HG03139 (cell line): ENCODE data around the gene CTRB2.
"Not testable (repeated sequence)": the region's sequence is repeated elsewhere in the genome, so short reads cannot be mapped to it uniquely, and the experiment has no call there.

Experiments
- ATAC-seq: cut with Tn5 transposase; IDR thresholded peaks from one replicate; pipeline ENCODE4 v1.9.1; 2021; ENCODE audit not compliant: unreplicated experiment

CTRB2 gene

DNA sequence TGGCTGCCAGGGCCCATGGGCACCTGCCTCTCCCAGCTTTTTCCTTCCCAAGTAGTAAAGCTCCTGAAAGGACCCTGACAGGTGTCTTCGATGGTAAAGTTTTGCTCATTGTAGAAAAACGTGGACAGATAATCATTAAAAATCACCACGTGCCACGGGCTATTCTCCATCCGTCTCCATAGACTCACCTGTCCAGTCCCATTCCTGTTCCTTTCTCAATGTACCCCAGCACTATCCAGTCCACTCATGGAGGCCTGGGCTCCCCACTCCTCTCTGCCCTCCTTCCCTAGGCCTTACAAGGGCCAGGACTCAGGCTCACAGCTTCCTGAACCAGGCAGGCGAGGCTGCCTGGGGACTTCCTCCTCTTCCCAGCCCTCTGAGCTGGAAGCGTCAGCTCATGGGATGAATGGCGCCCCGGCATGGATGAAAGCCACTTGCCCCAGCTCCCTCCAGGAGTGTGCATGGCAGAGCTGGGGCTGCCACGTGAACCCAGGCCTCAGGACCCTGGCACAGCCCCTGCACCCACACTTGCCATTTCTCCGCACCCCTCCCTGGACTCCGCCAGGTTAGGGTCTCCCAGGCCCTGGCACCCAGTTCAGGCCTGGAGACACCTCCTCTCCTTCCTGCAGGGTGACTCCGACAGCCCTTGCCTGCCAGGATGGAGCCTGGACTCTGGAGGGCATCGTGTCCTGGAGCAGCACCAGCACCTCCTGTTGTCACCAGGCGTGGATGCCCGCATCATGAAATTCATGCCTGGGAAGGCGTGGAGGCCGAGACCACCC lies 20.6 kb upstream of the CTRB2 start:
- no peak for ATAC-seq

GRCh38 chr16:75226550-75227360 lies 19.8 kb upstream of the CTRB2 start:
- ATAC-seq: no peak

GRCh38 chr16:75225678-75226515 lies 18.9 kb upstream of the CTRB2 start:
- ATAC-seq: no peak

GRCh38 chr16:75225092-75225491 lies 18.1 kb upstream of the CTRB2 start:
- no peak for ATAC-seq

DNA sequence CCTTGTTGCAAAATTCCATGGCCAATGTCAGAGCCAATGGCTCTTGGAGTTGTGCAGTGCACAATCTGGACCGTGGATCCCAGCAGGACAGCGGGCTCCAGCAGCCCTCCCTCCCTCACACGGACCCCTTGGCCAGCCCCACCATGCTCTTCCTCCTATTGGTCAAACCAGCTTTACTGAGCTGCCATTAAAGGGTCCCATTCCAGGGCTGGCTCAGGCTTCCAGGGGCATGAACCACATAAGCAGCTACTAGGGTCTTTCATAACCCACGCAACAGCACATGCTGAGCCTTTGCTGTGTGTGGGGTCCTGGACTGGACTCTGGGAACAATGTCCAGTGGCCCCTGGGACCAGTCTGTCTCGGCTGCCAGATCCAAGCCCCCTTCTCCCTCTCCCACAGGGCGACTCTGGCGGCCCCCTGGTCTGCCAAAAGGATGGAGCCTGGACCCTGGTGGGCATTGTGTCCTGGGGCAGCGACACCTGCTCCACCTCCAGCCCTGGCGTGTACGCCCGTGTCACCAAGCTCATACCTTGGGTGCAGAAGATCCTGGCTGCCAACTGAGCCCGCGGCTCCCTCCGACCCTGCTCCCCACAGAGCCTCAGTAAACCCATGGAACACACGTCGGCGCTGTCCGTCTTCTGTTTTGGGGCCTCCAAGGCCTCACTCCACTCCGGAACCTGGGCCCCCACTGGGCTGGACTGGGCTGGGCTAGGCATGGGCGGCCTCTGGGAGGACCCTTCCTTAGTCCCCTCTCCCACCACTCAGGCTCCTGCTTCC lies 17.5 kb upstream of the CTRB2 start:
- no peak for ATAC-seq

- not testable (repeated sequence) for ATAC-seq
These were observed 16.2 kb upstream of the CTRB2 start for GRCh38 chr16:75223129-75223528.

DNA sequence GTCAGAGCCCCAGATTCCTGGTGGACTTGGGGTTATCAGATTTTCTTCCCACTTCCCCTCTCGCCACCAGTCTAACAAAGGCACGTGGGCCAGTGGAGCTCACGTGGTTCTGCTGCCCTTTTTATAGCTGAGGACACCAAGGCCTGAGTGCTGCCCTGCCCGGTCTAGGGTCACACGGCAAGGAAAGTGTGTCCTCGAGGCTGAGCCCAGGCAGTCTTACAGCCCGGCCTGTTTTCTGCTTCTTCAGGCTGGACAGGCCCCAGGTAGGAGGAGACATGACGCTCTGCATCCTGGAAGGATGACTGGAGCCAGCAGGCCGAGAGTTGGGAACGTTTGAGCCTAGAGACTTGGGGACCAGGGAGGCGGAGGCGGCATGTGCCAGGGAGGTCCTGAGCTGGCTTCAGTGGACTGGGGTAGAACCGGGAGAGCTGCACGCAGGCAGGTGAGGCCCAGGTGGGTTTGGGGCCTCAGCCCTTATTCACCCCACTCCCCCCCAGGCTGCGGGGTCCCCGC lies 15.4 kb upstream of the CTRB2 start:
- ATAC-seq: no peak

GRCh38 chr16:75219838-75220237 lies 12.9 kb upstream of the CTRB2 start:
- ATAC-seq: no peak

- ATAC-seq: no peak
These were observed 12.1 kb upstream of the CTRB2 start for GRCh38 chr16:75219088-75219487.

GRCh38 chr16:75218256-75219076 lies 11.5 kb upstream of the CTRB2 start, which contains the start of gene CTRB1:
CTRB1 (plus strand) TSS chr16:75218988; CDS start chr16:75219008, 20 bp downstream.
- no peak for ATAC-seq

GRCh38 chr16:75217389-75217851 lies 10.5 kb upstream of the CTRB2 start:
- ATAC-seq: no peak

- no peak for ATAC-seq
These were observed 9.6 kb upstream of the CTRB2 start for GRCh38 chr16:75216576-75216975.

DNA sequence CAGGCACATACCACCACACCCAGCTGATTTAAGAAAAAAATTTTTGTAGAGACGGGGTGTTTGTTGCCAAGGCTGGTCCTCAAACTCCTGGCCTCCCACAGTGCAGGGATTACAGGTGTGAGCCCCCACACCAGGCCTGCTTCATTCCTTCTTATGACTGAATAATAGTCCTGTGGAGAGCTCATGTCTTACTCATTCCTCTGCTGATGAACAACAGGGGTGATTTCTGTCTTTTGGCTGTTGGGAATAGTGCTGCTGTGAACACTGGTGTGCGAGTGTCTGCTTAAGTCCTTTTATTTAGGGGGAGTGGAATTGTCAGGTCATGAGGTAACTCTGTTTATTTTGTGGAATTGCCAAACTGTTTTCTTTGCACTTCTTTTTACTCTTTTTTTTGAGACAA lies 9.2 kb upstream of the CTRB2 start:
- no peak for ATAC-seq

- ATAC-seq: not testable (repeated sequence)
These were observed 4.3 kb upstream of the CTRB2 start for GRCh38 chr16:75211286-75211685.

DNA sequence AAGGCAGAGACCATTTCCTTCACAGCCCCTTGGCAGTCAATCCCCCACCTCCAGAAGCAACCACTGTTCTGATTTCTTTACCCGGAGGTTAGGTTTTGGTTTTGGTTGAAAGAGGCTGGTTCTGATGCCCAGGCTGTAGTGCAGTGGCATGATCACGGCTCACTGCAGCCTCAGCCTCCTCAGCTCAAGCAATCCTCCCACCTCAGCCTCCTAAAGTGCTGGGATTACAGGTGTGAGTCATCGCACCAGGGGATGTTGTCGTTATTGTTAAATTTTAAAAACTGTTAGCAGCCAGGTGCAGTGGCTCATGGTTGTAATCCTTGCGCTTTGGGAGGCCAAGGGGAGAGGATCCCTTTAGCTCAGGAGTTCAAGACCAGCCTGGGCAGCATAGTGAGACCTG lies 3.0 kb upstream of the CTRB2 start:
- no peak for ATAC-seq

- not testable (repeated sequence) for ATAC-seq
These were observed 2.6 kb upstream of the CTRB2 start for GRCh38 chr16:75209514-75209913.

DNA sequence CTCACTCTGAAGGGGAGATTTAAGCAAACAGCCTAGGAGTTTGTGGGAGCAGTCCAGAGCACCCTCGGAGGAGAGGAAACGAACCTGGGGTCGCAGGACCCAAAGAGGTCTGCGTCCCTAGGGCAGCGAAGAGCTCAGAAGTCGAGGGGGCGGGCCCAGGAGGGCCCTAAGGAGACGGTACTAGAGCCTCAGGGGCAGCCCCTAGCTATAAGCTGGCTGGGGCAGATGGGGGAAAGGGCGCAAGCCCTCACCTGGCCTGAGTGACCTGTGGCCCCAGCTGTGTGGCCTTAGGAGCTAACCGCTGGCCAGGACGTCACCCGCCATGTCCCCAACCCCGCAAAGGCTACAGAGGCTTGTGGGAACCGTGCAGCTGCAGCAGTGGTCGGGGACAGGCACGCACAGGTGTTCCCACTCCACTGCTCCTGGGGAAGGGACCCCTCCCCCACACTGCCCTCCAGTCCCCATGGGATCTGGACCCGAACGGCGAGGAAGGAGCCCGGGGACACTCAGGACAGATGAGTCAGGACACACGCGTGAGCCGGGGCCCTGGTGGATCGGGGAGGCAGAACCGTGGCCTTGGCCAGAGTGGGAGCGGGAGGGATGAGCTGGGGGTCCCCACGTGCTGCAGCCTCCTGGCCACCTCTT lies 2.0 kb upstream of the CTRB2 start:
- no peak for ATAC-seq

- ATAC-seq: no peak
These were observed 1.4 kb upstream of the CTRB2 start for GRCh38 chr16:75208242-75208825.
